ENCODE measurements around the gene GPRIN1. TPM values are rescaled to one million over a fixed set of nuclear protein-coding genes. Genes with fewer than 3 reads are reported as not detected.

GPRIN1 gene
- total RNA-seq, 1 donor from 2014 or later, result 2.1 TPM

DNA sequence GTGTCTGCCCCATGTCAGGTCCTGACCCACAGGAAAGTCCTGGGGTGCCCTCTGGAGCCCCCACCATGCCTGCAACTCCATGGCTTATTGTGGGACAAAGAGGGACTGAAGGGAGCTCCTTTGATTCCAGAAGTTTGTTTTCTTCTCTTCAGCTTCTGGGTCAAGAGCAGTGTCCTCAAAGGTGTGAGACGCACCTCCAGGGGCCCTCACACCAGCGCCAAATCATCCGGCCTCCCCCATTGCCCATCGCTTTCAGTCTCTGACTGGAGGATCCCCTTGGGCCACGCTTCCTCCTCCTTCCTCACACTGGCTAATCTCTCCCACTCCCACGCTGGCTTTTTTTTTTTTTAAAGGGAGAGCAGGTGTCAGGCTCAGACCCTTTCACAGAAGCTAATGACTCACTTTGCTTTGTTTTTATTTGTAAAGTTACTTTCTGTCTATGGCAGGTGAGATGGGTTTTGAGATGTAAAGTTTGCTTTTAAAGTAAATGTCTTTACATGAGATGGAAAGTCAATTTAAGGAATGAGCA lies 44.1 kb downstream of the GPRIN1 start:
- Mint-ChIP-seq H3K9me3 (ENCODE audit: low read depth) (peaks cover 5% of the 10 kb centered on the region), H3K4me3 (ENCODE audit: unreplicated experiment) (no peak overlapping the region), H3K27me3 (ENCODE audit: low read depth) (peaks cover 11% of the 10 kb centered on the region), H3K36me3 (ENCODE audit: low read depth) (no peaks in the 10 kb centered on the region), H3K4me1 (ENCODE audit: low read depth) (no peaks in the 10 kb centered on the region), H3K27ac (ENCODE audit: unreplicated experiment) (no peak overlapping the region)
- DNase-seq (ENCODE audit: low spot score), result no peak
- TF ChIP-seq CTCF (IDR thresholded peaks at IDR 0.05), result no peak

DNA sequence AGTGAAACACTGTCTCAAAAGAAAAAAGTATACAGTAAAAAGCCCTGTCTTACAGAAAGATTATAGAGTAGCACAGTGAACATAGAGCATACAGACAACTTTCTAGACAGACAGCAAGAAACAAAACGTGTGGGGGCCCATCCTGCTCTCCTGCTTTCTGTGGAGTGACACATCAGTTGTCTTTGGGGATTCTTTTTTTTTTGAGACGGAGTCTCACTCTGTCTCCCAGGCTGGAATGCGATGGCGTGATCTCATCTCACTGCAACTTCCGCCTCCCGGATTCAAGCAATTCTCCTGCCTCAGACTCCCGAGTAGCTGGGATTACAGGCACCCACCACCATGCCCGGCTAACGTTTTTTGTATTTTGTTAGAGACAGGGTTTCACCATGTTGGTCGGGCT lies 46.0 kb downstream of the GPRIN1 start:
- no peak for TF ChIP-seq CTCF (IDR thresholded peaks at IDR 0.05)

DNA sequence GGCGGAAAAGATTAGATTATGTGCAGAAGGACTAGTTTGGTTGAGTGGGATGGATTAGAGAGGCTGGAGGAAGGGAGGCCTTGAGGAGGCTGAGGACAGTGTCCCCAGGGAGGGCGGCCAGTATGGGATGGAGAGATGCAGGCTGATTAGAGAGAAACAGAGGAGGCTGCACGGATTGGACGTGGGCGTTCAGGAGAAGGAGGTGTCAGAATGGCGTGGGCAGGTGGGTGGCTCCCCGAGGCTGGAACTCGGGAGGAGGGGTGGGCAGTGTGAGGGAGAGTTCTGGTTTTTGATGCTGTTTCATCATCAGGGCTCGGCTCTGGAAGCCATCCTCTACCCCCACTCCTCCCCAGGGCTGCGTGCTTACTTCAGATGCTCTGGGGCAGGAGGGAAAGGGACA lies 47.8 kb downstream of the GPRIN1 start:
- Mint-ChIP-seq H3K27ac (ENCODE audit: unreplicated experiment) (no peak overlapping the region), H3K9me3 (ENCODE audit: low read depth) (peaks cover 12% of the 10 kb centered on the region), H3K4me1 (ENCODE audit: low read depth) (no peaks in the 10 kb centered on the region), H3K36me3 (ENCODE audit: low read depth) (no peaks in the 10 kb centered on the region), H3K27me3 (ENCODE audit: low read depth) (peaks cover 10% of the 10 kb centered on the region), H3K4me3 (ENCODE audit: unreplicated experiment) (no peak overlapping the region)
- TF ChIP-seq CTCF (IDR thresholded peaks at IDR 0.05), result no peak
- no peak for DNase-seq (ENCODE audit: low spot score)

More for the DNA sequence above, 46.0 kb downstream of the GPRIN1 start:
- Mint-ChIP-seq H3K4me1 (ENCODE audit: low read depth) (no peaks in the 10 kb centered on the region), H3K27me3 (ENCODE audit: low read depth) (peaks cover 10% of the 10 kb centered on the region), H3K36me3 (ENCODE audit: low read depth) (no peaks in the 10 kb centered on the region), H3K9me3 (ENCODE audit: low read depth) (peaks cover 9% of the 10 kb centered on the region), H3K4me3 (ENCODE audit: unreplicated experiment) (no peak overlapping the region), H3K27ac (ENCODE audit: unreplicated experiment) (no peak overlapping the region)
- no peak for DNase-seq (ENCODE audit: low spot score)

- peaks cover 10% of the 10 kb centered on the region for H3K9me3 Mint-ChIP-seq (ENCODE audit: low read depth)
- H3K4me3 Mint-ChIP-seq (ENCODE audit: unreplicated experiment), result no peak overlapping the region
- TF ChIP-seq CTCF (IDR thresholded peaks at IDR 0.05), result no peak
- no peaks in the 10 kb centered on the region for H3K4me1 Mint-ChIP-seq (ENCODE audit: low read depth)
- no peaks in the 10 kb centered on the region for H3K36me3 Mint-ChIP-seq (ENCODE audit: low read depth)
- H3K27me3 Mint-ChIP-seq (ENCODE audit: low read depth), result peaks cover 10% of the 10 kb centered on the region
- DNase-seq (ENCODE audit: low spot score), result no peak
- H3K27ac Mint-ChIP-seq (ENCODE audit: unreplicated experiment), result no peak overlapping the region
These were observed 48.7 kb downstream of the GPRIN1 start for GRCh38 chr5:176561259-176561658.

DNA sequence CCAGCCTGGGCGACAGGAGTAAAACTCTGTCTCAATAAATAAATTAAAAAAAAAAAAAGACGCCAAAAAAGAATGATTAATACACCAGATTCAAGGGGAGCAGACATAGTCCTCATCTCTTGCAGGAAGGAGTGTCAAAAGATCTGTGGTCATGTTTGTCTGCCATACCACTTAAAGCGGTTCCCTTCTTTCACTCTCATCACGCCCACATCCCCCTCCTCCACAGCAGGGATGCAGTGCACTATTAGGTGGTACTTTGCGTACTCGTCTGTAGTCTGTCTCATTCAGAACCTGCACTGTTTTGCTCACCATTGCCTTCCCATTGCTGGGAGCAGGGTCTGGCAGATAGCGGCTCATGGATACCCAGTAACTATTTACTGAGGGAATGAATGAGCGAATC lies 49.6 kb downstream of the GPRIN1 start:
- no peak for DNase-seq (ENCODE audit: low spot score)
- Mint-ChIP-seq H3K27ac (ENCODE audit: unreplicated experiment) (no peak overlapping the region), H3K9me3 (ENCODE audit: low read depth) (peaks cover 8% of the 10 kb centered on the region), H3K4me3 (ENCODE audit: unreplicated experiment) (no peak overlapping the region), H3K36me3 (ENCODE audit: low read depth) (no peaks in the 10 kb centered on the region), H3K4me1 (ENCODE audit: low read depth) (no peaks in the 10 kb centered on the region), H3K27me3 (ENCODE audit: low read depth) (peaks cover 10% of the 10 kb centered on the region)
- no peak for TF ChIP-seq CTCF (IDR thresholded peaks at IDR 0.05)
